Measurements from ENCODE around the gene NMD3. TPM values are rescaled to one million over a fixed set of nuclear protein-coding genes. Genes with fewer than 3 reads are reported as not detected.
"Not testable (repeated sequence)": the region's sequence is repeated elsewhere in the genome, so short reads cannot be mapped to it uniquely, and the experiment has no call there.

The NMD3 gene
- total RNA-seq: 107 and 140 TPM in 2 replicates

DNA sequence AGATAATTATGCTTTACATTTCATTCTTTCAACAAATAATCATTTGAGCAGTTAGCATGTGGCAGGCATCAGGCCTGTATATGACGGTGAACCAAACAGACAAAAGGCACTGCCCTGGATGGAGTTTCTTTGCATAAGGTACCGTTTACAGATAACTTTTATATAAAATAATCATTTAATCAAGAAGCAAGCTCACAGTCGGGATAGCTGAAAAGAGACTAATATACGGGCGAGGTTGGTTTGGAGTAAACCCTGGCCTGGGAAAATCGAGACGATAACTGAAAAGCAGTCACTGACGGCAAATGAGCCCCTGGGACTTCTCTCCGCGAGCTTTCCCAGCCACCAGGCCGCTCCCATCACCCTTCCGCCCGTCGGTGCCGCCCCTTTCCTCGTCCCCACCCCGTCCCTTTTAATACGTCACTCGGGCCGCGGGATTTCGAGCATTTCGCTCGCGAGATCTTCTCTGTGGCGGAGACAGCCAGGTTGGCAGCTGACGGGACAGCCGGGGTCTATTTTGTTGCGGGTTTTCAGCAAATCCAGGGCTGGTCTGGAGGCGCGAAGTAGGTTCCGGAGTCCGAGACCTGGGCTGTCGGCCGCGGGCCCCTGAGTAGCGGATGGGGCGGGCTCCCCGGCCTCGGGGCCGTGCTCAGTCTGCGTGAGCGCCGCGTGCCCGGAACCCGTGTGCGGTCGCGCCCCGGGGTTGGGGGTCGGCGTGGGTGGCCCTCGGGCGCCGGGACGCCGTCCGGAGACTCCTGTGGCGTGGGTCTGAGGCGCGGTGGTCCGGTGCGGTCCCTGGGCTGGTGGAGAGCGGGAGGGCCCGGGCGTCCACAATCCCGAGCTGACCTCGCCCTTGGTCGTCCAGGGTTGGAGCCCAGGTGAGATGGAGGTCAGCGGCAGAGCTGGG, at the start of gene NMD3:
Gene NMD3 (plus strand): TSS at position 462 of the 904 bp plus-strand sequence. CDS start 703 bp downstream, outside the sequence.
- DNase-seq (ENCODE audit: low read depth): peak; percentile 81

DNA sequence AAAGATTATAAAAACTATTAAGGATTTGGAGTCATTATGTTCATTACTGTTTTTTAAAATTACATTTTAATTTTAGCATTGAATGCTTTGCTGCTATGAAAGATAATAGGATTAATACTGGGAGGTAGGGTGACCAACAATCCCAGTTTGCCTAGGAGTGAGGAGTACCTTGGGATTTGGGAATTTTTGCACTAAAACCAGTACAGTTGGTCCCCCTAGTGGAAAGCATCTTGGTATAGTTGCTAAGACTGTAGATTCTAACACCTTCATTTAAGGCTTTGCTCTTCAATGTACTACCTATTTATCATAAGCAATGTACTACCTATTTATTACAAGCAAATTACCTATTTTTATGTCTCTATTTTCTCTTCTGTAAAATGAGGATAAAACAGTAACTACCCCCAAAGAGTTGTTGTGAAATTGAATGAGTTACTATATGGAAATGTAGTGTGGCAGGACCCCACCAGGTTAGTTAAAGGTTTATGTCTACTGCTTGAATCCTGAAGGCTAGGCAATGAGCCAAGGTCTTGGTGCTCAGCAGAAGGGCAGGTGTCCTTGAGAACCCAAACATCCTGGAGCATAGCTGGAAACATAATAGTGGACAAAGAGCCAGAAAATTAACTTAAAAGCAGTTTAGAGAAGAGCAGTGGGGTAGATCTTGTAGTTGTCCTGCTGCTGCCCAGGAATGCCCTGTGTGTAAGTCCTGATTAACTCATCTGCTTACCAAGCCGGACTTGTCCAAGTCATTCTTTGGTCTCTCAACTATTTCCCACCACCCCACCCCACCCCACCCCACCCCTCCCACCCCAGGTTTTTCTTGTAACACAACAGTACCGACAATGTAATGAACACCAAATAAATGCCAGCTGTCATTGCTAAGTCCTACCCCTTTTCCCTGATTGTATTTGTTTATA, 49.2 kb upstream of the NMD3 start:
- peak; percentile 63 for DNase-seq (ENCODE audit: low read depth)

DNA sequence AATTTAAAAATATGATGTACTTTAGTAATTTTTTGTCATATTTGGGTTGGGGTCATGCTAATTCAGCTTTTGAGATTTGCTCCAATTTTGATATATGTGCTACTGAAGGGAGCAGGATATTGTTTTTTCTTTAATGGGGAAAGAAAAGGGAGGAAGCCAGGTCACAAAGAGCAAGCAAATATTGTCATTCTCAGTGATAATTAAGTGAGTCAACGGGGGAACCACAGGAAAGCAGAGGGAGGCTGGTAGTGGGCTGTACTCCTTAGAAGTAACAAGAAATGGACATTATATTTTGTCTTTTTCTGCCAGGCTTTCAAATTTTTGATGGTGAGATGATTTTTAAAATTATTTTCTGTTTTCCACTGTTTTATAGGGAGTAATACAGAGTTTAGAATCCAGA, 45.6 kb upstream of the NMD3 start:
- no peak for DNase-seq (ENCODE audit: low read depth)

GRCh38 chr3:161177991-161178390, 43.1 kb upstream of the NMD3 start:
- DNase-seq (ENCODE audit: low read depth): peak; percentile 63

GRCh38 chr3:161181371-161181770, 39.7 kb upstream of the NMD3 start:
- not testable (repeated sequence) for DNase-seq (ENCODE audit: low read depth)

DNA sequence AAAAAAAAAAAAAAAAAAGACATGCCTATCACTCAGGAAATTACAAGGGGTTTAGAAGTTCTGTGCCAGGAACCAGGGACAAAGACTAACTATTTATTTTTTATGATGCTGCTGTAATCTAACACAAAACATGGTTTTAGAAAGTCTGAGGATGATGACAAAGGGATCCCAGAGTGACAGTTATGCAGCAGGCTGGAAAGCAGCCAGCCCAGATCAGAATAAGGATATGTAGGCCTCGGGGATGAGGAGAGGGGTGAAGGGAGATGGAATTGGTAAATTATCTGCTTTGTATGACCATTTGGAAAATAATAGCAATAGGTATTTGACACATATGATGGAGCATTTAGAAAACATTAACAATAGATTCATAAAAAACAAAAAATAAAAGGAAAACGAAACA, 34.1 kb upstream of the NMD3 start:
- no peak for DNase-seq (ENCODE audit: low read depth)

- DNase-seq (ENCODE audit: low read depth): peak; percentile 77
Observed at GRCh38 chr3:161197855-161198850, 23.0 kb upstream of the NMD3 start.

- no peak for DNase-seq (ENCODE audit: low read depth)
Observed at GRCh38 chr3:161199926-161200325, 21.2 kb upstream of the NMD3 start.

DNA sequence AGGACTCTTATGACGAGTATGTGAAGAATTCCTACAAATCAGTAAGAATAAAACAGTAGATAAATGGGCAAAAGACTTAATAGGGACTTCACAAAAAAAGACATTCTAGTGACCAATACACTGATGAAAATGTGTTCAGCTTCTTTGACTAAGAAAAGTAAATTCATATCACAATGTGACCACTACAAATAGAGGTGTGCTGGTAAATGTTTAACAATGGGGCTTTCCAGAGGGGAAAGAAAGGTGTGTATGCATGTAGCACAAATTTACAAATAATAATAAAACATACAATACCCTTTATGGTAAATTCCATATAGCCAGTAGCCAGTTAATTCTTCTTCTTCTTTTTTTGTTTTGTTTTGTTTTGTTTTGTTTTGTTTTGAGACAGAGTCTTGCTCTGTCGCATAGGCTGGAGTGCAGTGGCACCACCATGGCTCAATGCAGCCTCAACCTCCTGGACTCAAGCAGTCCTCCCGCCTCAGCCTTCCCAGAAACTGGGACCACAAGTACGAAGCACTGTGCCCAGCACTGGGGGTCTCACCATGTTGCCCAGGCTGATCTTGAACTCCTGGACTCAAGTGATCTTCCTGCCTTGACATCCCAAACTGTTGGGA, 17.5 kb upstream of the NMD3 start:
- no peak for DNase-seq (ENCODE audit: low read depth)

DNA sequence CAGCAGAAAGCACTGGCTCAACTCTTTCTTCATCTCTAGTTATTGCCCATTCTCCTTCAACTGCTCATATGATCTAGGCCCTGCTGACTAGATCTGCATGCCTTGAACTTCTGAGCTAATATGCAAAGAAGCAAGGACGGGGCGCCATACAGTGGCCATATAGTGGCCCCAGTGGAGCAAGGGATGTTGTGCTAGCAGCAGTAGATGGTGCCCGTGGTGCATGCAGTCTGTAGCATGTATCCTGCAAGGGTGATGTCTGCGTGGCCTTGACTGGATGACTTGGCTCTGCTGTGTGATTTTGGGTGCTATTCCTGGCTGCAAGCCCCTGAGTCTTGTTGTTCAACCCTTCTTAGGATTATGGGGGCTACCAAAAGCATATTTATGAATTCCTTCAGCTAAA, 12.2 kb upstream of the NMD3 start:
- DNase-seq (ENCODE audit: low read depth): no peak

- no peak for DNase-seq (ENCODE audit: low read depth)
Observed at GRCh38 chr3:161212171-161212771, 8.8 kb upstream of the NMD3 start.

DNA sequence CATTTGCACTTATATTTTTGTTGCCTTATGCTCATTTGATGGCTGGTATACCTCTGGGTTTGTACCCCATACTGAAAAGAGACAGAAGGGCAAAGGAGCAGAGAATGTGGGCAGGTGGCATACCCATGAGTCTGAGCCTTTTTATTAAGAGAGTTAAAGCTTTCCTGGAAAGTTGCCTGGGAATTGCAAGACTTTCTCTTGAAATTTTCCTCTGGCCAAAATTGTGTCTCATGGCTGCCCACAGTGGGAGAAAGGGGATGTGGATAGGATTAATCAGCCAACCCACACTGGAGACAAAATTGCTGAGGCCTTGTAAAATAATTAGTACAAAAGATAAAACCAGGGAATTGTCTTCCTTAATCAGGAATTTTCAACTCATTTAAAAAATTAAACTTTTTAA, 8.2 kb upstream of the NMD3 start:
- peak; percentile 33 for DNase-seq (ENCODE audit: low read depth)

DNA sequence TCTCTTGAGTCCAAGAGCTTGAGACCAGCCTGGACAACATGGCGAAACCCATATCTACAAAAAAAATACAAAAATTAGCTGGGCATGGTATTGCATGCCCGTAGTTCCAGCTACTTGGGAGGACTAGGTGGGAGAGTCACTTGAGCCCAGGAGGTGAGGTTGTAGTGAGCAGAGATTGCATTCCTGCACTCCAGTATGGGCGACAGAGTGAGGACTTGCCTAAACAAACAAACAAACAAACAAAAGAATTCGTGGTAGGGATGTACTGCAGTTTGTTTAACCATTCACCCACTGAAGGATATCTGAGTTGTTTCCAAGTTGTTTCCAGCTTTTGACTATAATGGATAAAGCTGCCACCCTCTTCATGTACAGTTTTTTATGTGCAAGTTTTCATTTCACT, 7.5 kb upstream of the NMD3 start:
- DNase-seq (ENCODE audit: low read depth): no peak

- no peak for DNase-seq (ENCODE audit: low read depth)
Observed at GRCh38 chr3:161215185-161215584, 5.9 kb upstream of the NMD3 start.

GRCh38 chr3:161217496-161217895, 3.6 kb upstream of the NMD3 start:
- no peak for DNase-seq (ENCODE audit: low read depth)

GRCh38 chr3:161219495-161219894, 1.6 kb upstream of the NMD3 start:
- no peak for DNase-seq (ENCODE audit: low read depth)

DNA sequence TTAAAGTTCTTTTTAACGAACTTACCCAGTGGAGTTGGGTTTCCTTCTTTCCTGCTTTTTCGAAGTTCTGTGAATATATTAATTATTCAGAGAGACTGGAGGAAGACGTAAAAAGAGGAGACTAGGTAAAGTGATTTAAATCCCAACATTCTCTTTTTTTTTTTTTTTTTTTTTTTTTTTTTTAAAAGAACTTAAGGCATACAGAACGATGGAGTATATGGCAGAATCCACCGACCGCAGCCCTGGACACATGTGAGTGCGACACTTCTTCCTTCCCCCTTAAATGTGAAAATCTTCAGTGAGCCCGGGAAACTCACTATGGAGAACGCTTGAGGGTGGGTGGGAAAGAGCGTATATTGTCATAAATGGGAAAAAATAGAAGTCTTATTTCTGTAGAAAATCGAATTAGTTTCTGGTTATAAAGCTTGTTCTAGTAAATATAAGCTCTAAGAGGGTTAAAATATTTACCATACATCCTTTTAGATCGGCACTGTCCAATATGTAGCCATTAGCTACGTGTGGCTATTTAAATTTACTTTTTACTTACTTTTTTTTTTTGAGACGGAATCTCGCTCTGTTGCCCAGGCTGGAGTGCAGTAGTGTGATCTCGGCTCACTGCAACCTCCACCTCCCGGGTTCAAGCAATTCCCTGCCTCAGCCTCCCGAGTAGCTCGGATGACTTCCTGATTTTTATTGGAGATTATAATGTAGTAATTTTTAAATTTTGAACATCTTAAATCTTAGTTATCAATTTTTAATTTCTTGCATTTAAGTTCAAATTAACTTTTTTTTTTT, 892 bp downstream of the NMD3 start:
- DNase-seq (ENCODE audit: low read depth): no peak

DNA sequence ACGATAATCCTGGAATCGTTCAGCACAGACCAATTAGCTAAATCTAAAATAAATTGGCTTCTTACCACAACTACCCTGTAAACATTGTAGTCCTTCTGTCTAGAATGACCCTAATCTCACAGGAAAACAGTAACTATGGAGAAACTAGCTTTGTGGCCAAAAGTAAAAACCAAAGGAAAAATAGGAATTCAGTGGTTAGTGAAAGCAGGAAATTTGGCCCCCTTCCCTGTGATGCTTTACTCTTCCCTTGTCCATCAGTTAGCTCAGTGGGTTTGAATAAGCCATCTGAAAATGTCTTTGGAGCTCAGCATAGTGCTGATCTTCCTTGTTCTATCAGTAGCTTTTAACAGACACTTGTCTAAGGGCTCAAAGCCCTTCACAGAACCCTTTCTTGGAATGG, 1.6 kb downstream of the NMD3 start:
- no peak for DNase-seq (ENCODE audit: low read depth)

DNA sequence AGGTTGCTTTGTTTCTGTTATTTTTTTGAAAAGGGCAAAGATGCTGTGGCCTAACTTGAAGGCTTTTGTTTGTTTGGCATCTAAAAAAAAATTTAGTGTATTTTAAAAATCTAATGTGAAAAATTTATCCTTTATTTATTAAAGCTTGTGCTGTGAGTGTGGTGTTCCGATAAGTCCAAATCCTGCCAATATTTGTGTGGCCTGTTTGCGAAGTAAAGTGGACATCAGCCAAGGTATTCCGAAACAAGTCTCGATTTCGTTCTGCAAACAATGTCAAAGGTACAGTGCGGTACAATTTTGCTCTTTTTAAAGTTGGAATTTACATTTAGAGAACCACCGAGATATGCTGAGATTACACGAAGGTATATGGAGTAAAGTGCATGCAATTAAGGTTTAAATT, 3.7 kb downstream of the NMD3 start:
- no peak for DNase-seq (ENCODE audit: low read depth)

Measured in renal cortical epithelial cell (primary cell).